ENCODE results near the gene PROX1.

PROX1 gene

DNA sequence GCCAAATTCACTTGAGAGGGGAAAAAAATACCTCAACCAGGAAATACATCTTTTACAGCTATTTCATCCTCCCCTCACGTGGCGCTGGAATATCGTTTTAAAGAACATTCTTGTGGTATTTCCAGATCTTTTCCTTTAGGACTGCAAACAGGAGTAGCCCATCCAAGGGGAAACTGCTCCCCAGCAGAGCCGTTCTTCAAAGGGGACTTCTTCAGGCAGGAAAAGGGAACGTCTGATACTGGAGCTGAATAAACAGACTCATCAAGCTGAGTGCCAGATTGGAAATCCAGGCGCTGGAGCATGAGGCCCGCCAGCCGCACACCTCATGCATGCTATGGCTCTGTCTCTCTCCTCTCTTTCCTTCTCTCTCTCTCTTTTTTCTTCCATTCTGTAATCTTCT, 34.0 kb upstream of the PROX1 start:
- DNase-seq (ENCODE audit: low spot score) = no peak
- TF ChIP-seq, protein P1, sequence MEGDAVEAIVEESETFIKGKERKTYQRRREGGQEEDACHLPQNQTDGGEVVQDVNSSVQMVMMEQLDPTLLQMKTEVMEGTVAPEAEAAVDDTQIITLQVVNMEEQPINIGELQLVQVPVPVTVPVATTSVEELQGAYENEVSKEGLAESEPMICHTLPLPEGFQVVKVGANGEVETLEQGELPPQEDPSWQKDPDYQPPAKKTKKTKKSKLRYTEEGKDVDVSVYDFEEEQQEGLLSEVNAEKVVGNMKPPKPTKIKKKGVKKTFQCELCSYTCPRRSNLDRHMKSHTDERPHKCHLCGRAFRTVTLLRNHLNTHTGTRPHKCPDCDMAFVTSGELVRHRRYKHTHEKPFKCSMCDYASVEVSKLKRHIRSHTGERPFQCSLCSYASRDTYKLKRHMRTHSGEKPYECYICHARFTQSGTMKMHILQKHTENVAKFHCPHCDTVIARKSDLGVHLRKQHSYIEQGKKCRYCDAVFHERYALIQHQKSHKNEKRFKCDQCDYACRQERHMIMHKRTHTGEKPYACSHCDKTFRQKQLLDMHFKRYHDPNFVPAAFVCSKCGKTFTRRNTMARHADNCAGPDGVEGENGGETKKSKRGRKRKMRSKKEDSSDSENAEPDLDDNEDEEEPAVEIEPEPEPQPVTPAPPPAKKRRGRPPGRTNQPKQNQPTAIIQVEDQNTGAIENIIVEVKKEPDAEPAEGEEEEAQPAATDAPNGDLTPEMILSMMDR (IDR thresholded peaks at IDR 0.05) = no peak
- no peak overlapping the region for H3K4me3 ChIP-seq
- H3K27ac ChIP-seq = no peak overlapping the region

DNA sequence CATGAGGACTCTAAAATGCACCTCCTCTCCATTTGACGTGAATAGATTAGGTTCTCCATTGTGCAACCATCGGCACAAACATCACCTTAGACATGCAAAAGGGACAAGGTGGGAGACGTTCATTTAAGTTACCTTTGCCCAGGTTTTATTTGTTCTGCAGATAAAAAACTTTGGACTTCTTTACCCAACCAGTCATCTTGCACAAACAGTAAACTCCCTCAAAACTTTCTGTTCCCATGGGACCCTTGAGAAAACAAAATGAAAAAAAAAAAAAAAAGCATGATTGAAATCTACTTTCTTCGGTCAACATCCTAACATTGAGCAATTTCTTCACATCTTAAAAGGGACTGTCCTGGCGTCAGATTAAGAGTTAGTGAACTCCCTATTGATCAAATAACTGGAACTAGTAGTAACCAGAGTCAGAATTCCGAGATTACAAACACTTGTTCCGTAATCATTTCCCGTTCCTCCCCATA, 31.4 kb upstream of the PROX1 start:
- Histone ChIP-seq H3K27ac (no peak overlapping the region), H3K4me3 (no peak overlapping the region)
- no peak for DNase-seq (ENCODE audit: low spot score)
- TF ChIP-seq, protein P1 (IDR thresholded peaks at IDR 0.05) = no peak

DNA sequence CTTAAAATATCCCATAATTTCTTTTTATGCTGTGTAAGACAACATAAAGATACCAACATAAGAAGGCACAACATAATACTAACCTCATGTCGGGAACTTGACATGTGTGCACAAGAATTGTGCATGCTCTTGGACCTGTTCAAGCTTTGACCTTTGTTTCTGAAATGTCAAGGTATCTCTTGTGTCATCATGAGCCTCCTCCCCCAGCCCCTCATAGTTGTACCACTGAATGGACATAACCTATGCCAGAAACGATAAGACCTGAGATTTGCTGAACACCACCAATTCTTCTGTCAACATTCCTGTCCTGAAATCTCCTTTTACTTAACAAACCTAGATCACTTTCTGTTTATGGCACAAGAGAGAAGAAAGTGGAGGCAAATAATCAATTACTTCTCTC, 29.4 kb upstream of the PROX1 start:
- DNase-seq (ENCODE audit: low spot score) = no peak
- TF ChIP-seq, protein P1 (IDR thresholded peaks at IDR 0.05) = no peak
- Histone ChIP-seq H3K27ac (no peak overlapping the region), H3K4me3 (no peak overlapping the region)

DNA sequence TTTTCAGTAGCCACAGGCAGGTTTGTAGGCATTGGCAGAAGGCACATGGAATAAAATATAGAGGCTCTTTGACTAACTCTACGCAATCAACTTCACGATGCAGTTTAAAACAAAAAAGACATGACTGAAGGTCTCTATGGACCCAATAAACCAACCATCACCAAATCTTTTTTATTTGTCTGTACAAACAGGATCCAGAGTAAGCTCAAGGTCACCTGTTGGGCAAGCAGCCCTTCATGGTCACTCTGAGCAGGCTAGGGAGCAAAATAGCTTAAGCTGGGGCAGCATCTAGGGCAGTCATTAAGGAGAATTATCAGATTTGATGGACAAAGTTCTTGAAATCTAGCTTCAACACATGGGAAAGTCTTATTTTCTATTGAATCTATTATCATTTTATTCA, 26.8 kb upstream of the PROX1 start:
- TF ChIP-seq, protein P1 (IDR thresholded peaks at IDR 0.05) = no peak
- DNase-seq (ENCODE audit: low spot score) = no peak
- no peak overlapping the region for H3K4me3 ChIP-seq
- H3K27ac ChIP-seq = no peak overlapping the region

DNA sequence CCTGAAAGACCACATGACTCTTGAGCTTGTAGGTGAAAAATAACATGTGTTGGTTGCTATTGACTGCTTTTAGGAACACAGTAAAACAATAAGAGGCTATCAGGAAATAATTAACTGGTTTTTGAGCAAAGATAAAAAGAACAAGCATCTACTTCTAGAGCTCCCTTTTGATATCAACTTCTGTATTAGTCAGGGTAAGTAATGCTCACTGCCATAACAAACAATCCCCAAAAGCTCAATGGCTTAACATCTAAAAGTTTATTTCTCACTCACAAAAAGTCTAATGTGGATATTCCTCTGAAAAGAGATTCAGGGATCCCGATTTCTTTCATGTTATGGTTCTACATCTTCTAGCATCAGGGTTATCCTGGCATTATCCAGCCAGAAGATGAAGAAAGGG, 25.3 kb upstream of the PROX1 start:
- TF ChIP-seq, protein P1 (IDR thresholded peaks at IDR 0.05) = no peak
- Histone ChIP-seq H3K27ac (no peak overlapping the region), H3K4me3 (no peak overlapping the region)
- no peak for DNase-seq (ENCODE audit: low spot score)

DNA sequence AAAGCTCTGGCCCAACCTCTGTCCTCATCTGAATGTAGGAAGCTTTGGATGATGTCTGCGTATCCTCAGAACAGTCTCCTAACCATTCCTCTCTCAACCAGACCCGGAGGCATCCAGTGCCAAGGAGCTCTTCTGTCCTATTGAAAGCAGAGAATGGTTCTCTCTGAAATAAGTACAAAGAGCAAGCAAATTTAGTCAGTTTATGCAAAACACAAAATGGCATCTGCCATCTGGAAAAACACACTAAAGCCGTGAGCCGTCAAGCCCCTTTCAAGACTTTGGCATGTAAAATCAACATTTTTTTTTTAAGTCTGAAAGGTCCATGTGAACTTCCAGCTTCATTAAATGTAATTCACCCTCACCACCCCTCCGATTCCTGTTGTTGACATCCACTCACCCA, 21.7 kb upstream of the PROX1 start:
- no peak for DNase-seq (ENCODE audit: low spot score)
- H3K4me3 ChIP-seq = no peak overlapping the region
- TF ChIP-seq, protein P1 (IDR thresholded peaks at IDR 0.05) = no peak
- H3K27ac ChIP-seq = no peak overlapping the region

DNA sequence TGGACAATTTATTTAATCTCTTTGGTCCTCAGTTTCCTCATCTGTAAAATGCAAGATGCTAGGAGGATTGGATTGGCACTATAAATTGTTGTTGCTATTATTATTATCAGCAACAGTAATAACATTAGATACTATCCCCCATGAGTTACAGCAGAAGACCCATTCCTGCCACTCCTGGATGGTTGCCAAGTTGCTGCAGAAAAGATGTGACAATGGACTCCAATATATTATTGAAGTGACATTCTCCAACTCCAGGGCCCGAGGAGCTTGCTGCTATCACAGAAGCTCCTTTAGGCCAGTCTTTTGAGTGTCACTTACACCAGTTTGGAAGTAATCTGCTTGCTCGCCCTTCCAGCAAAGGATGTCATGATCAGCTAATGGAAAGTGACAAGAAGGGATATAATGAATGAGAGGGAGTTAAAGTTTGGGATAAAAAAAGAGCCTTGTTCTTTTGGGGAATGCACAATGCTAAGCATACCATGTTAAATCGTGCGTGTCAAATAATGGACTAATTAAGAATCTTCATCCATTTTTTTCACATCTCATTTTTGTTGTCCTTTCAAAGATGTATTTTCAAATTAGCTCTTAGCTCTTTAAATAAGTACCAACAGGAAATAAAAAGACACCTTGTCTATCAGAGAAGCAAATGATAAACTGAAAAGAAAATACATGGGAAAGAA, 19.5 kb upstream of the PROX1 start:
- TF ChIP-seq, protein P1 (IDR thresholded peaks at IDR 0.05) = no peak
- no peak overlapping the region for H3K4me3 ChIP-seq
- DNase-seq (ENCODE audit: low spot score) = no peak
- no peak overlapping the region for H3K27ac ChIP-seq
